ENCODE data around the gene DDX60.

GRCh38 chr4:168199260-168199957, 119.1 kb downstream of the DDX60 start:
- TF ChIP-seq CTCF (IDR thresholded peaks at IDR 0.05): no peak
- no peak for TF ChIP-seq POLR2A (IDR thresholded peaks at IDR 0.05)
